ENCODE measurements around the gene ITGB1BP1.

- no peak for TF ChIP-seq CTCF (IDR thresholded peaks at IDR 0.05)
- TF ChIP-seq POLR2A (IDR thresholded peaks at IDR 0.05) = no peak
- no peak for TF ChIP-seq EP300 (IDR thresholded peaks at IDR 0.05)
- TF ChIP-seq POLR2AphosphoS5 (IDR thresholded peaks at IDR 0.05) = no peak
These were observed 11.2 kb upstream of the ITGB1BP1 start for GRCh38 chr2:9434489-9434888.
